OCI-M1 (cell line): ENCODE results near the gene FAP.

Experiments
- DNase-seq: peaks from one replicate; lab custom pipeline; 2025; lab: John Stamatoyannopoulos, UW

The FAP gene

DNA sequence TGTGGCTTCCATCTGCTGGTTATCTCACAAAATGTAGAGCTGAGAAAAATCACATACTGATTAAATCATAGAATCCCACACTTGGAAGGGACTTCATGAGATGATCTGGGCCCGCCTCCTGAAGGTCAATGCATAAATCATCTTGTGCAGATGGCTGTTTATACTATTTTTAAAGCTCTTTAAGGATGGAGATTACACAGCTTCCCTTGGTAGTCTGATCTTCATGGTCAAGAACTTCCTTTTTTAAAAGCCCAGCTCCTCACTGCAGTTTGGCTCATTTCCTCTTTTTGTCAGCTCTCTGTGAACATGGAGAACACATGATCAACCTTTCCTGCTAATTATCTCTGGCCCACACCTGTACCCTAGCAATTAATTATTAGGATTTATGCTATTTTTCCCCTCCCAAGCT lies 117.1 kb downstream of the FAP start:
- DNase-seq = peak; percentile 87

DNA sequence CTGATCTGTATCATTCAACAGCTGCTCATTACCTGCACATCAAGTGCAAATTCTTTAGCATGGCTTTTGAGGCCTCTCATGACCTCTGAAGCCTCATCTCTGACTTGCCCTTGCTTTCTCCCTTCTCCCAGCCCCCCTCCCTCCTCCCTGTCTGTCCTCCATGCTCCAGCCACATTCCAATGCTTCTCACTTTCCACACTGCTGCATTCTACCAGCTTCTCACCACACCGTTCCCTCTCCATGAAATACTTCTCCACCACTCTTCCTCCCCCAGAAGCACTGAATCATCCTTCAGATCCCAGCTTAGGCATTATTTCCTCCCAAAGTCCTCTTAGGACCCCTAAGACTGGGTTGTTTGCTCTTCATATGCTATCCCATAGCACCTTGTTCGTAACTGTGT lies 118.1 kb downstream of the FAP start:
- DNase-seq = no peak

DNA sequence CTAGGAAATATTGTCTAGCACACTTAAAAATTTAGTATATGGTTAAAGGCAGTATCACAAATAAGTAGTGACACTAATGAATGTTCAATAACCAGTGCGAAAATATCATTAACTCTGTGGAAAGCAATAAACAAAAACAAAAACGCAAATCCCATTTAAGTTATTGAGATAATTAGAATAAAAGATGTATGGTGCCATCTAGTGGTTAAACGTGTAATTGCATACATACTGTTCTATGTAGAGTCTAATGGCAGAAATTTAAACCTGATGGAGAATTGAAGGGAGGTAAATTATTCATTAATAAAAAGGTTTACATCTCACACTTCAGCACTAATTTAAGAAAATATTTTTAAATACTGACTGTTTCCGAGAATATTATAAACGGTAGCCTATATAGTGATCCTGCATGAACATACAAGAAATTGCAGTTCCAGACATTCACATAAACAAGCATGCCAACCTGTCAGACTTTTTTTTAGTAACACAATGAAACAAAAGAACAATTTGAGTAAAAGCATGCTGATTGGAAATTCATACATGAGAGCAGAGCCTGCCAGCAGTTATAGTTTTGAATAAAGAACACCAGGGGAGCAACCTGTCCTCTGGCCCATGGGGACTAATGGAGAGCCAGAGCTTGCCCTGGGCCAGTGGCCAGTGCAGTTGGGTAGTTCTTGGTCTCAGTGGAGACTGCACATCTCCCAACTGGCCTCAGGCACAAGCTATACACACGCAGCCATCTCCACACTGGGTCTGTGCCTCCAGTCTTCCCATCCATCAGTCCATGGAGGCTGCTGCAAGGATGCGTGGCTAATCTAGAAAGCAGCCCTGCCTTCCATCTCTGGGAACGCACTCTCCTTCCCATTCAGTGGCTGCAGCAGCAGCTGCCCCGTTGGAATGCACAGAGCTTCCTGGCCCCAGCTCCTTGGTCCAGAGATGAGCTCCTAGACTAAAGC lies 119.2 kb downstream of the FAP start:
- peak; percentile 81 for DNase-seq
